K562 (cell line): ENCODE measurements around the gene PRDM16. TPM values are rescaled to one million over a fixed set of nuclear protein-coding genes. Genes with fewer than 3 reads are reported as not detected.

Experiments used
- ATAC-seq: fragments of 200-7000 bp; cut with Tn5 transposase; 3 replicates; pipeline ENCODE4 v1.9.1; 2020; ENCODE audit warnings: moderate library complexity
- BruUV-seq: library from RNA; stranded (reverse); fragments of 400-500 nt; replicated peaks from 2 replicates; lab custom pipeline; 2021; lab: Mats Ljungman, UMichigan
- CTCF ChIA-PET: fragments of 300-600 bp; formaldehyde crosslinking; extraction: SDS; loops from one replicate; lab custom pipeline; 2021; ENCODE audit warnings: low intra/inter-chr PET ratio; lab: Yijun Ruan, JAX
- POLR2A ChIA-PET: fragments of 300-600, 350-650 bp; sonication (Branson Sonifier 250); formaldehyde crosslinking; extraction: SDS; loops from one replicate; lab custom pipeline; 2021; ENCODE audit warnings: antibody characterized with exemption, inconsistent platforms; lab: Yijun Ruan, JAX
- DNase-seq, 4 experiments: peaks; one replicate each; pipeline versions ENCODE4 v3.0.0 to v3.0.0-alpha.2; 2011 to 2018; ENCODE audit warnings: low spot score in 3 of 4, mixed read lengths in 3 of 4; ENCODE audit errors: extremely low read depth in 1 of 4
- FAIRE-seq: peaks from 2 replicates; lab custom pipeline; 2011; peaks lifted over from hg19 to GRCh38; lab: Jason Lieb, UNC
- H2AFZ ChIP-seq: 2 replicates; pipeline ENCODE4 v1.6.0; 2011; ENCODE audit warnings: low read depth, low read length, control low read depth, inconsistent platforms
- H3K27ac ChIP-seq: fragments of 200-600 bp; 3 replicates; pipeline ENCODE4 v1.8.0; 2011; ENCODE audit warnings: low read depth, mild to moderate bottlenecking, control low read depth, inconsistent platforms, low read length, moderate library complexity, mixed read lengths; ENCODE audit errors: extremely low read depth
- H3K27me3 ChIP-seq, 2 experiments: fragments of 300-600 bp in 1 of 2; 2 replicates in 1 of 2; 3 replicates in 1 of 2; pipeline versions ENCODE4 v1.6.0 to v1.8.0; 2011; ENCODE audit warnings: inconsistent platforms in 2 of 2, low read length in 2 of 2, mild to moderate bottlenecking in 1 of 2, mixed read lengths in 1 of 2, moderate library complexity in 1 of 2; ENCODE audit not compliant: control insufficient read depth in 2 of 2, insufficient read depth in 2 of 2
- H3K36me3 ChIP-seq: fragments of 300-600 bp; 3 replicates; pipeline ENCODE4 v1.8.0; 2011; ENCODE audit warnings: mild to moderate bottlenecking, low read length, inconsistent platforms; ENCODE audit not compliant: control insufficient read depth, insufficient read depth
- H3K4me1 ChIP-seq, 2 experiments: fragments of 200-600 bp in 1 of 2; replicated peaks in 1 of 2; 2 replicates in 1 of 2; 3 replicates in 1 of 2; pipeline versions ENCODE4 v1.5.1 to v1.8.0; 2011; ENCODE audit warnings: inconsistent platforms in 2 of 2, low read length in 2 of 2, mild to moderate bottlenecking in 1 of 2, mixed read lengths in 1 of 2, moderate library complexity in 1 of 2; ENCODE audit not compliant: control insufficient read depth in 2 of 2, insufficient read depth in 2 of 2
- H3K4me2 ChIP-seq: 2 replicates; pipeline ENCODE4 v1.6.1; 2011; ENCODE audit warnings: low read length, control low read depth, inconsistent platforms, mixed read lengths; ENCODE audit not compliant: insufficient read depth
- H3K4me3 ChIP-seq: fragments of 200-600 bp; sonication (generic), shearing (Covaris generic); 2 replicates; pipeline ENCODE4 v1.5.1; 2016; ENCODE audit warnings: control low read depth, inconsistent platforms
- H3K79me2 ChIP-seq: fragments of 200-600 bp; 3 replicates; pipeline ENCODE4 v1.8.0; 2011; ENCODE audit warnings: low read length, inconsistent platforms; ENCODE audit not compliant: control insufficient read depth, insufficient read depth
- H3K9ac ChIP-seq, 2 experiments: 2 replicates each; pipeline versions ENCODE4 v1.6.0 to v1.6.1; 2011; ENCODE audit warnings: low read depth in 2 of 2, low read length in 2 of 2, control low read depth in 1 of 2, inconsistent platforms in 1 of 2, mild to moderate bottlenecking in 1 of 2, mixed read lengths in 1 of 2; ENCODE audit not compliant: insufficient read depth in 1 of 2
- H3K9me1 ChIP-seq: one replicate; pipeline ENCODE4 v1.6.0; 2011; ENCODE audit warnings: inconsistent platforms, mild to moderate bottlenecking, low read length, moderate library complexity; ENCODE audit not compliant: control insufficient read depth, insufficient read depth
- H3K9me3 ChIP-seq: replicated peaks from 2 replicates; pipeline ENCODE4 v1.5.1; 2011; ENCODE audit warnings: low read depth, low read length, inconsistent platforms; ENCODE audit not compliant: control insufficient read depth, insufficient read depth
- H4K20me1 ChIP-seq: replicated peaks from 2 replicates; pipeline ENCODE4 v1.6.1; 2011; ENCODE audit warnings: low read length, inconsistent platforms, mixed read lengths; ENCODE audit not compliant: control insufficient read depth, insufficient read depth
- CBX5 ChIP-seq: IDR thresholded peaks from 2 replicates; pipeline ENCODE4 v1.6.1; 2014; ENCODE audit warnings: low read depth, borderline replicate concordance
- FOS ChIP-seq: IDR thresholded peaks from 3 replicates; pipeline ENCODE4 v1.6.1; 2011; ENCODE audit not compliant: insufficient read length; ENCODE audit errors: extremely low read depth
- HDAC1 ChIP-seq, 2 experiments: fragments of 450-650 bp; IDR thresholded peaks; 2 replicates each; pipeline ENCODE4 v1.6.1; 2016 to 2017; ENCODE audit warnings: inconsistent platforms in 1 of 2, mild to moderate bottlenecking in 1 of 2, moderate library complexity in 1 of 2
- MAFK ChIP-seq: IDR thresholded peaks from 2 replicates; pipeline ENCODE4 v1.6.1; 2011; ENCODE audit warnings: low read length, improper control_type of control experiment
- NFXL1 ChIP-seq: fragments of 450-650 bp; formaldehyde crosslinking; IDR thresholded peaks from 2 replicates; pipeline ENCODE4 v1.4.0; 2021; ENCODE audit warnings: mild to moderate bottlenecking
- PTTG1 ChIP-seq: fragments of 450-650 bp; IDR thresholded peaks from 2 replicates; pipeline ENCODE4 v1.6.1; 2016; ENCODE audit warnings: low read depth, mild to moderate bottlenecking, missing genetic modification characterization, missing compliant biosample characterization
- STAT5B ChIP-seq: fragments of 250-450 bp; sonication (Bioruptor Pico); IDR thresholded peaks from 2 replicates; pipeline ENCODE4 v1.8.0; 2021; ENCODE audit warnings: mild to moderate bottlenecking, inconsistent platforms
- ZNF121 ChIP-seq: sonication (generic); formaldehyde crosslinking; conservative IDR thresholded peaks from 2 replicates; pipeline ENCODE4 v1.8.0; 2022; ENCODE audit warnings: missing genetic modification reagents
- ZNF24 ChIP-seq: fragments of 450-650 bp; IDR thresholded peaks from 2 replicates; pipeline ENCODE4 v1.6.1; 2016
- ZNF507 ChIP-seq: conservative IDR thresholded peaks from 2 replicates; pipeline ENCODE4 v1.6.1; 2017; ENCODE audit warnings: missing genetic modification characterization, missing compliant biosample characterization
- WGBS: fragments of 100-300 bp; shearing (Covaris generic); methylation state at CpG from one replicate; pipeline ENCODE4 v1.1.6; 2016; ENCODE audit warnings: low coverage, mixed read lengths; ENCODE audit not compliant: insufficient coverage; ENCODE audit errors: missing lambda C conversion rate; 5-methylcytosine and 5-hydroxymethylcytosine counted together
- in situ Hi-C: fragments of 300-500 bp; cut with MboI; formaldehyde crosslinking; loops from 4 replicates; pipeline ENCODE4 v1.15.0; 2018; ENCODE audit warnings: inconsistent platforms, mixed read lengths
- intact Hi-C: fragments of 100-400 bp; cut with micrococcal nuclease; formaldehyde crosslinking; loops from 2 replicates; pipeline ENCODE4 v1.14.2; 2022
- polyA plus RNA-seq, 8 experiments: library from polyadenylated mRNA; depleted of rRNA in 4 of 8; stranded (reverse) in 5 of 8; unstranded in 3 of 8; fragments of >200 nt; fragmentation: Nextera tagmentation in 2 of 8; fragmentation: Illumina TruSeq in 1 of 8; extraction: Ambion mirVana in 2 of 8; extraction: Trizol in 1 of 8; gene quantifications; 2 replicates each; pipeline versions ENCODE4 v1.2.1 to v1.2.3, GENCODE V29; 2011 to 2014; ENCODE audit warnings: inconsistent platforms in 1 of 8, missing spikeins in 1 of 8
- total RNA-seq, 7 experiments: library from RNA; depleted of rRNA in 6 of 7; stranded (reverse); fragments of >200 nt in 6 of 7; fragmentation: Illumina TruSeq in 2 of 7; extraction: Trizol in 2 of 7; gene quantifications; 2 replicates each; pipeline versions ENCODE4 v1.2.1 to v1.2.3, GENCODE V29; 2011 to 2021; ENCODE audit warnings: low replicate concordance in 1 of 7
- TF ChIP-seq, protein P1 (sequence below), 2 experiments: fragments of 450-650 bp; IDR thresholded peaks; 2 replicates each; pipeline ENCODE4 v1.6.1; 2018; ENCODE audit warnings: mild to moderate bottlenecking in 2 of 2, low read depth in 1 of 2; ENCODE audit not compliant: partially characterized antibody in 2 of 2
- TF ChIP-seq, protein P2 (sequence below): sonication (generic); formaldehyde crosslinking; IDR thresholded peaks from 2 replicates; pipeline ENCODE4 v1.8.0; 2022; ENCODE audit warnings: mild to moderate bottlenecking, missing genetic modification reagents
- TF ChIP-seq, protein P3 (sequence below): sonication (generic); formaldehyde crosslinking; IDR thresholded peaks from 2 replicates; pipeline ENCODE4 v1.9.0; 2022; ENCODE audit warnings: mild to moderate bottlenecking, missing genetic modification reagents
- TF ChIP-seq, protein P4 (sequence below): sonication (generic); formaldehyde crosslinking; IDR thresholded peaks from 2 replicates; pipeline ENCODE4 v1.8.1; 2023; ENCODE audit warnings: mild to moderate bottlenecking, missing genetic modification reagents, moderate library complexity

The PRDM16 gene
- total and polyA plus RNA-seq, 9 of the 15 experiments (the other 6 are each of a cell fraction or from before 2014, with no cell fraction given), result 0.10 to 0.27 TPM; not detected in 7

DNA sequence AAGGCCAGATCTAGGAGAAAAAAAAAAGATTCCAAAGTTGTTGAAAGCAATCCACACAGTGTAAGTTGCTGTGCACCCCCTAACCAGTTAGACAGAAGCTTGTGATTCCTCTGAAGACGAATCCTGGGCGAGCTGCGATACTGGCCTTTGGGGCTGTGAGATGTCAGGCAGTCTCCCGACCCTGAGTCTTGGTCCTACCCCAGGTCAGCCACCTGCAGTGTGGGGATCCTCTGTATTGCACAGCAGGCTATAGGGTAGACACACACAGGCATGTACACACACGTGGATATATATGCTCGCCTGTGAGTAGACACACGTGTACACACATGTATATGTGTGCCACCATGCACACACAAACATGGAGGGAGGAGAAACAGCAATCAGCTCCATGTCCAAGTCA lies 34.8 kb upstream of the PRDM16 start (continued):
- TF ChIP-seq, protein P1, sequence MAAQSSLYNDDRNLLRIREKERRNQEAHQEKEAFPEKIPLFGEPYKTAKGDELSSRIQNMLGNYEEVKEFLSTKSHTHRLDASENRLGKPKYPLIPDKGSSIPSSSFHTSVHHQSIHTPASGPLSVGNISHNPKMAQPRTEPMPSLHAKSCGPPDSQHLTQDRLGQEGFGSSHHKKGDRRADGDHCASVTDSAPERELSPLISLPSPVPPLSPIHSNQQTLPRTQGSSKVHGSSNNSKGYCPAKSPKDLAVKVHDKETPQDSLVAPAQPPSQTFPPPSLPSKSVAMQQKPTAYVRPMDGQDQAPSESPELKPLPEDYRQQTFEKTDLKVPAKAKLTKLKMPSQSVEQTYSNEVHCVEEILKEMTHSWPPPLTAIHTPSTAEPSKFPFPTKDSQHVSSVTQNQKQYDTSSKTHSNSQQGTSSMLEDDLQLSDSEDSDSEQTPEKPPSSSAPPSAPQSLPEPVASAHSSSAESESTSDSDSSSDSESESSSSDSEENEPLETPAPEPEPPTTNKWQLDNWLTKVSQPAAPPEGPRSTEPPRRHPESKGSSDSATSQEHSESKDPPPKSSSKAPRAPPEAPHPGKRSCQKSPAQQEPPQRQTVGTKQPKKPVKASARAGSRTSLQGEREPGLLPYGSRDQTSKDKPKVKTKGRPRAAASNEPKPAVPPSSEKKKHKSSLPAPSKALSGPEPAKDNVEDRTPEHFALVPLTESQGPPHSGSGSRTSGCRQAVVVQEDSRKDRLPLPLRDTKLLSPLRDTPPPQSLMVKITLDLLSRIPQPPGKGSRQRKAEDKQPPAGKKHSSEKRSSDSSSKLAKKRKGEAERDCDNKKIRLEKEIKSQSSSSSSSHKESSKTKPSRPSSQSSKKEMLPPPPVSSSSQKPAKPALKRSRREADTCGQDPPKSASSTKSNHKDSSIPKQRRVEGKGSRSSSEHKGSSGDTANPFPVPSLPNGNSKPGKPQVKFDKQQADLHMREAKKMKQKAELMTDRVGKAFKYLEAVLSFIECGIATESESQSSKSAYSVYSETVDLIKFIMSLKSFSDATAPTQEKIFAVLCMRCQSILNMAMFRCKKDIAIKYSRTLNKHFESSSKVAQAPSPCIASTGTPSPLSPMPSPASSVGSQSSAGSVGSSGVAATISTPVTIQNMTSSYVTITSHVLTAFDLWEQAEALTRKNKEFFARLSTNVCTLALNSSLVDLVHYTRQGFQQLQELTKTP (IDR thresholded peaks at IDR 0.05; ENCODE audit: low read depth in 1 of 2, partially characterized antibody in 2 of 2), result no peak

DNA sequence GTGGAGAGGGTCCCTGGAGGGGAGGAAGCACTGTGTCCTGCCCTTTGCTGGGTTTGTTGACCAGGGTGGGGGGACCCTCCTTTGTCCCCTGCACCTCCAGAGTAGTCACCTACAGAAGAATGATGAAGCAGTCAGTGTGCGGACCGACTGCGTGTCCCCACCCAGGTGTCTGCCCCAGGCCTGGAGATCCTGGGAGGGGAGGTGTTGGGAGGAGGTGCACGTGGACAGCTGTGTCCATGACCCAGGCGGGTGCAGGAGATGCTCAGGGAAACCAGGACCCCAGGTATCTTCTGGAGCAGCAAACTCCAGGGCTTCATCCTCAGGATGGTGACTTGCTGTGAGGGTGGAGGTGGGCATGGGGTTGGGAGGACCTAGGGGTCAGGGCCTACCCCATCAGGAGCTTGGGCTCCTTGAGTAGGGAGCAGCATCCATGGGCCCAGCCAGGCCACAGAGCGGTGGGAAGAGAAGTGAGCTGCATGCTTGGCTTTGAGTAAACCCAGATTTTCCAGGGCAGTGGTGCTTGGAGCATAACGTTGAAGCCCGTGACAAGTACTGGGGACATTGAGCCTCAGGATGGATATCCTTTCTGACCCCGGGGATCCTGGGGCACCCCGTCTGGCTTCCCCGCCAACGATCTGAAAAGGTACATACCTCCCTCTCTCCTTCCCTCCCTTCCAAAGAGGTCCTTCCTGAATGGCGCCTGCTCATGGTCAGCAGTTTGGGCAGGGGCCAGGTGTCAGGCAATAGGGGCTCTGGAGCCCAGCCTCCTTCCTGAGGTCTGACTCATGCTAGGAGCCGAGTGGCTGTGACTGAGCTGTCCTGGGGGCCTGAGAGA lies 34.1 kb upstream of the PRDM16 start:
- WGBS, result 2% methylated on average over 14 of the region's 14 CpGs
- no peak for DNase-seq
- no TSS peak for BruUV-seq
- TF ChIP-seq FOS, result no peak
- no peak for TF ChIP-seq STAT5B (CRISPR knock-in tag)
- no peak for TF ChIP-seq PTTG1 (tag)
- TF ChIP-seq MAFK, result no peak
- TF ChIP-seq ZNF24, result no peak
- no peak for TF ChIP-seq CBX5
- TF ChIP-seq, protein P2, sequence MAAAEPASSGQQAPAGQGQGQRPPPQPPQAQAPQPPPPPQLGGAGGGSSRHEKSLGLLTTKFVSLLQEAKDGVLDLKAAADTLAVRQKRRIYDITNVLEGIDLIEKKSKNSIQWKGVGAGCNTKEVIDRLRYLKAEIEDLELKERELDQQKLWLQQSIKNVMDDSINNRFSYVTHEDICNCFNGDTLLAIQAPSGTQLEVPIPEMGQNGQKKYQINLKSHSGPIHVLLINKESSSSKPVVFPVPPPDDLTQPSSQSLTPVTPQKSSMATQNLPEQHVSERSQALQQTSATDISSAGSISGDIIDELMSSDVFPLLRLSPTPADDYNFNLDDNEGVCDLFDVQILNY (CRISPR knock-in tag), result no peak
- TF ChIP-seq, protein P3, sequence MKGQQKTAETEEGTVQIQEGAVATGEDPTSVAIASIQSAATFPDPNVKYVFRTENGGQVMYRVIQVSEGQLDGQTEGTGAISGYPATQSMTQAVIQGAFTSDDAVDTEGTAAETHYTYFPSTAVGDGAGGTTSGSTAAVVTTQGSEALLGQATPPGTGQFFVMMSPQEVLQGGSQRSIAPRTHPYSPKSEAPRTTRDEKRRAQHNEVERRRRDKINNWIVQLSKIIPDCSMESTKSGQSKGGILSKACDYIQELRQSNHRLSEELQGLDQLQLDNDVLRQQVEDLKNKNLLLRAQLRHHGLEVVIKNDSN (CRISPR knock-in tag), result no peak
- TF ChIP-seq, protein P4, sequence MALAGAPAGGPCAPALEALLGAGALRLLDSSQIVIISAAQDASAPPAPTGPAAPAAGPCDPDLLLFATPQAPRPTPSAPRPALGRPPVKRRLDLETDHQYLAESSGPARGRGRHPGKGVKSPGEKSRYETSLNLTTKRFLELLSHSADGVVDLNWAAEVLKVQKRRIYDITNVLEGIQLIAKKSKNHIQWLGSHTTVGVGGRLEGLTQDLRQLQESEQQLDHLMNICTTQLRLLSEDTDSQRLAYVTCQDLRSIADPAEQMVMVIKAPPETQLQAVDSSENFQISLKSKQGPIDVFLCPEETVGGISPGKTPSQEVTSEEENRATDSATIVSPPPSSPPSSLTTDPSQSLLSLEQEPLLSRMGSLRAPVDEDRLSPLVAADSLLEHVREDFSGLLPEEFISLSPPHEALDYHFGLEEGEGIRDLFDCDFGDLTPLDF, result no peak
- TF ChIP-seq NFXL1 (CRISPR knock-in tag), result no peak
- no peak for TF ChIP-seq ZNF121 (CRISPR knock-in tag)
- TF ChIP-seq HDAC1 (IDR thresholded peaks at IDR 0.05), result no peak
- TF ChIP-seq ZNF507, result no peak

More for the DNA sequence above, 34.1 kb upstream of the PRDM16 start:
- no peak overlapping the region for H3K9ac ChIP-seq
- in situ Hi-C loops, result no loop called here
- ChIA-PET POLR2A (no interaction called here), CTCF (no interaction called here)
- no peak overlapping the region for H3K4me2 ChIP-seq
- H3K9me3 ChIP-seq, result no peaks in the 10 kb centered on the region
- ATAC-seq (no peak), FAIRE-seq (no peak)
- no peak overlapping the region for H3K4me3 ChIP-seq
- no peaks in the 10 kb centered on the region for H4K20me1 ChIP-seq
- H3K36me3 ChIP-seq, result no peaks in the 10 kb centered on the region
- H2AFZ ChIP-seq, result no peak overlapping the region
- no peak overlapping the region for H3K27ac ChIP-seq
- H3K4me1 ChIP-seq, result no peaks in the 10 kb centered on the region; a peak in 1 of 5 replicates
- no peaks in the 10 kb centered on the region for H3K79me2 ChIP-seq
- intact Hi-C loops, result no loop called here
- H3K9me1 ChIP-seq, result no peaks in the 10 kb centered on the region
- peaks cover 10 to 44% of the 10 kb centered on the region in 2 experiments; a peak in 4 of 5 replicates for H3K27me3 ChIP-seq
